HepG2 (cell line): ENCODE data around the gene RPS6KA2. TPM values are rescaled to one million over a fixed set of nuclear protein-coding genes. Genes with fewer than 3 reads are reported as not detected.

Experiments
- ATAC-seq: fragments of 200-7000 bp; cut with Tn5 transposase; 3 replicates; pipeline ENCODE4 v1.9.1; 2020; ENCODE audit warnings: mild to moderate bottlenecking, moderate library complexity
- BruUV-seq: library from RNA; stranded (reverse); fragments of 400-500 nt; replicated peaks from 2 replicates; lab custom pipeline; 2021; lab: Mats Ljungman, UMichigan
- CTCF ChIA-PET: fragments of 300-600 bp; formaldehyde crosslinking; extraction: SDS; loops from one replicate; lab custom pipeline; 2021; ENCODE audit warnings: low total read pairs, inconsistent platforms, low intra/inter-chr PET ratio; lab: Yijun Ruan, JAX
- POLR2A ChIA-PET: fragments of 350-600 bp; sonication (Branson Sonifier 250); formaldehyde crosslinking; loops from one replicate; lab custom pipeline; 2020; ENCODE audit warnings: antibody characterized with exemption, inconsistent platforms; lab: Yijun Ruan, JAX
- DNase-seq: peaks from one replicate; pipeline ENCODE4 v3.0.0-alpha.2; 2015; ENCODE audit warnings: low spot score
- FAIRE-seq: peaks from 3 replicates; lab custom pipeline; 2011; peaks lifted over from hg19 to GRCh38; lab: Jason Lieb, UNC
- H2AFZ ChIP-seq: one replicate; pipeline ENCODE4 v1.6.1; 2011; ENCODE audit warnings: low read length, inconsistent platforms
- H3K27ac ChIP-seq: fragments of 300-600 bp; 3 replicates; pipeline ENCODE4 v1.8.0; 2011; ENCODE audit warnings: mixed run types, mild to moderate bottlenecking, mixed read lengths, low read length, inconsistent platforms; ENCODE audit not compliant: insufficient read depth; ENCODE audit errors: extremely low read length
- H3K27me3 ChIP-seq, 2 experiments: fragments of 200-600 bp in 1 of 2; 2 replicates in 1 of 2; 3 replicates in 1 of 2; pipeline versions ENCODE4 v1.6.0 to v1.8.0; 2011; ENCODE audit warnings: low read length in 2 of 2, mild to moderate bottlenecking in 2 of 2, moderate library complexity in 2 of 2, inconsistent platforms in 1 of 2; ENCODE audit not compliant: insufficient read depth in 2 of 2, control insufficient read depth in 1 of 2
- H3K36me3 ChIP-seq, 2 experiments: fragments of 200-600 bp in 1 of 2; replicated peaks in 1 of 2; 2 replicates in 1 of 2; 3 replicates in 1 of 2; pipeline versions ENCODE4 v1.5.1 to v1.8.0; 2011; ENCODE audit warnings: low read length in 2 of 2, inconsistent platforms in 1 of 2; ENCODE audit not compliant: insufficient read depth in 2 of 2, control insufficient read depth in 1 of 2
- H3K4me1 ChIP-seq: 2 replicates; pipeline ENCODE4 v1.5.1; 2012; ENCODE audit warnings: low read length, inconsistent platforms; ENCODE audit not compliant: insufficient read depth
- H3K4me2 ChIP-seq: 2 replicates; pipeline ENCODE4 v1.6.0; 2011; ENCODE audit warnings: low read depth, low read length, inconsistent platforms
- H3K4me3 ChIP-seq, 3 experiments: fragments of 200-600 bp in 1 of 3; sonication (generic), shearing (Covaris generic) in 1 of 3; replicated peaks in 1 of 3; 2 replicates each; pipeline ENCODE4 v1.5.1; 2011 to 2016; ENCODE audit warnings: low read length in 3 of 3, inconsistent platforms in 2 of 3, low read depth in 2 of 3, mild to moderate bottlenecking in 2 of 3, control low read depth in 1 of 3, mixed read lengths in 1 of 3; ENCODE audit not compliant: insufficient read depth in 1 of 3
- H3K79me2 ChIP-seq: one replicate; pipeline ENCODE4 v1.6.1; 2011; ENCODE audit warnings: low read length, inconsistent platforms; ENCODE audit not compliant: insufficient read depth
- H3K9ac ChIP-seq: 2 replicates; pipeline ENCODE4 v1.6.0; 2011; ENCODE audit warnings: mild to moderate bottlenecking, low read depth, low read length, inconsistent platforms; ENCODE audit not compliant: insufficient read depth
- H3K9me3 ChIP-seq: 2 replicates; pipeline ENCODE4 v1.5.1; 2012; ENCODE audit warnings: mild to moderate bottlenecking, low read length
- H4K20me1 ChIP-seq: 2 replicates; pipeline ENCODE4 v1.6.0; 2011; ENCODE audit warnings: inconsistent platforms, mild to moderate bottlenecking, low read length, moderate library complexity; ENCODE audit not compliant: insufficient read depth
- CBFB ChIP-seq: sonication (generic); formaldehyde crosslinking; IDR thresholded peaks from 2 replicates; pipeline ENCODE4 v1.4.0; 2020; ENCODE audit warnings: missing genetic modification reagents
- HDAC1 ChIP-seq: sonication (generic); formaldehyde crosslinking; IDR thresholded peaks from 2 replicates; pipeline ENCODE4 v1.5.1; 2020; ENCODE audit warnings: mild to moderate bottlenecking, missing genetic modification reagents
- JUN ChIP-seq: sonication (generic); formaldehyde crosslinking; IDR thresholded peaks from 2 replicates; pipeline ENCODE4 v1.4.0; 2020; ENCODE audit warnings: mild to moderate bottlenecking, missing genetic modification reagents
- KMT2A ChIP-seq: sonication (generic); formaldehyde crosslinking; IDR thresholded peaks from 2 replicates; pipeline ENCODE4 v1.4.0; 2020; ENCODE audit warnings: missing genetic modification reagents
- NFIB ChIP-seq: sonication (generic); formaldehyde crosslinking; IDR thresholded peaks from 2 replicates; pipeline ENCODE4 v1.9.0; 2021; ENCODE audit warnings: missing genetic modification reagents, mild to moderate bottlenecking, borderline replicate concordance
- TCF7L2 ChIP-seq: IDR thresholded peaks from 2 replicates; pipeline ENCODE4 v1.6.1; 2011; ENCODE audit warnings: mild to moderate bottlenecking, low read depth, low read length, moderate library complexity
- ZBTB25 ChIP-seq: IDR thresholded peaks from 2 replicates; pipeline ENCODE4 v1.6.1; 2018; ENCODE audit warnings: missing genetic modification reagents
- ZNF652 ChIP-seq: IDR thresholded peaks from 2 replicates; pipeline ENCODE4 v1.6.1; 2016; ENCODE audit warnings: low read depth, borderline replicate concordance
- ZNF747 ChIP-seq: sonication (generic); formaldehyde crosslinking; IDR thresholded peaks from 2 replicates; pipeline ENCODE4 v1.8.1; 2023; ENCODE audit warnings: missing genetic modification reagents, mild to moderate bottlenecking, borderline replicate concordance
- WGBS: methylation state at CpG from one replicate; pipeline ENCODE4 v1.1.6; 2017; ENCODE audit warnings: low lambda C conversion rate; 5-methylcytosine and 5-hydroxymethylcytosine counted together
- in situ Hi-C: cut with HindIII; loops from 2 replicates; pipeline ENCODE4 v1.10.0; 2017; ENCODE audit warnings: low pct_unique_long_range_greater_than_20kb; ENCODE audit not compliant: extremely low pct_ligation_motif_present
- intact Hi-C: fragments of 100-400 bp; cut with micrococcal nuclease; formaldehyde crosslinking; loops from one replicate; pipeline ENCODE4 v1.10.0; 2022; ENCODE audit not compliant: unreplicated experiment
- polyA plus RNA-seq, 8 experiments: library from polyadenylated mRNA; depleted of rRNA in 3 of 8; stranded (reverse) in 7 of 8; unstranded in 1 of 8; fragments of >200 nt; fragmentation: Illumina TruSeq in 4 of 8; extraction: Trizol in 4 of 8; gene quantifications; 2 replicates each; pipeline versions ENCODE4 v1.2.1 to v1.2.3, GENCODE V29; 2011 to 2016; ENCODE audit warnings: low read depth in 4 of 8, missing spikeins in 1 of 8, mixed read lengths in 1 of 8; ENCODE audit not compliant: insufficient read depth in 1 of 8
- total RNA-seq, 5 experiments: library from RNA; depleted of rRNA; stranded (reverse); fragments of >200 nt; fragmentation: Illumina TruSeq; extraction: Trizol; gene quantifications; 2 replicates each; pipeline ENCODE4 v1.2.3, GENCODE V29; 2016; ENCODE audit warnings: low read depth in 1 of 5
- TF ChIP-seq, protein P1 (sequence below): sonication (generic); formaldehyde crosslinking; conservative IDR thresholded peaks from 2 replicates; pipeline ENCODE4 v1.4.0; 2020; ENCODE audit warnings: missing genetic modification reagents
- TF ChIP-seq, protein P2 (sequence below): sonication (generic); formaldehyde crosslinking; IDR thresholded peaks from 2 replicates; pipeline ENCODE4 v1.4.0; 2020; ENCODE audit warnings: mild to moderate bottlenecking, missing genetic modification reagents
- TF ChIP-seq, protein P3 (sequence below): sonication (generic); formaldehyde crosslinking; IDR thresholded peaks from 2 replicates; pipeline ENCODE4 v1.5.1; 2020; ENCODE audit warnings: mild to moderate bottlenecking, moderate library complexity, missing genetic modification reagents
- TF ChIP-seq, protein P4 (sequence below): sonication (generic); formaldehyde crosslinking; conservative IDR thresholded peaks from 2 replicates; pipeline ENCODE4 v1.4.0; 2020; ENCODE audit warnings: missing genetic modification reagents
- TF ChIP-seq, protein P5 (sequence below): sonication (generic); formaldehyde crosslinking; IDR thresholded peaks from 2 replicates; pipeline ENCODE4 v1.8.0; 2022; ENCODE audit warnings: mild to moderate bottlenecking, missing genetic modification reagents

Gene RPS6KA2
- total and polyA plus RNA-seq, 2 of the 13 experiments (the other 11 are each of a cell fraction or from before 2014, with no cell fraction given): 0.22 to 0.38 TPM

GRCh38 chr6:166423781-166424180 lies 203.3 kb downstream of the RPS6KA2 start:
- ChIA-PET CTCF (no interaction called here), POLR2A (no interaction called here)
- Histone ChIP-seq H3K27ac (no peak overlapping the region), H3K4me1 (peaks cover 21% of the 10 kb centered on the region), H4K20me1 (0 out of 2 replicates have a peak, but pooled peaks cover 4% of the 10 kb centered on the region), H3K79me2 (no peaks in the 10 kb centered on the region), H2AFZ (no peak overlapping the region), H3K36me3 (no peaks in the 10 kb centered on the region), H3K9me3 (no peaks in the 10 kb centered on the region), H3K4me2 (no peak overlapping the region), H3K27me3 (peaks cover 4 to 35% of the 10 kb centered on the region in 2 experiments; a peak in 3 of 5 replicates), H3K9ac (no peak overlapping the region), H3K4me3 (no peak overlapping the region)
- in situ Hi-C loops (no loop called here), intact Hi-C loops (no loop called here)
- no TSS peak for BruUV-seq
- DNase-seq (no peak), FAIRE-seq (no peak), ATAC-seq (no peak)
- 44% methylated on average over 7 of the region's 7 CpGs for WGBS
- TF ChIP-seq, protein P1, sequence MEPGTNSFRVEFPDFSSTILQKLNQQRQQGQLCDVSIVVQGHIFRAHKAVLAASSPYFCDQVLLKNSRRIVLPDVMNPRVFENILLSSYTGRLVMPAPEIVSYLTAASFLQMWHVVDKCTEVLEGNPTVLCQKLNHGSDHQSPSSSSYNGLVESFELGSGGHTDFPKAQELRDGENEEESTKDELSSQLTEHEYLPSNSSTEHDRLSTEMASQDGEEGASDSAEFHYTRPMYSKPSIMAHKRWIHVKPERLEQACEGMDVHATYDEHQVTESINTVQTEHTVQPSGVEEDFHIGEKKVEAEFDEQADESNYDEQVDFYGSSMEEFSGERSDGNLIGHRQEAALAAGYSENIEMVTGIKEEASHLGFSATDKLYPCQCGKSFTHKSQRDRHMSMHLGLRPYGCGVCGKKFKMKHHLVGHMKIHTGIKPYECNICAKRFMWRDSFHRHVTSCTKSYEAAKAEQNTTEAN (CRISPR knock-in tag): no peak
- TF ChIP-seq JUN (CRISPR knock-in tag): no peak
- no peak for TF ChIP-seq ZNF747 (CRISPR knock-in tag)
- TF ChIP-seq KMT2A (CRISPR knock-in tag): no peak
- TF ChIP-seq, protein P2, sequence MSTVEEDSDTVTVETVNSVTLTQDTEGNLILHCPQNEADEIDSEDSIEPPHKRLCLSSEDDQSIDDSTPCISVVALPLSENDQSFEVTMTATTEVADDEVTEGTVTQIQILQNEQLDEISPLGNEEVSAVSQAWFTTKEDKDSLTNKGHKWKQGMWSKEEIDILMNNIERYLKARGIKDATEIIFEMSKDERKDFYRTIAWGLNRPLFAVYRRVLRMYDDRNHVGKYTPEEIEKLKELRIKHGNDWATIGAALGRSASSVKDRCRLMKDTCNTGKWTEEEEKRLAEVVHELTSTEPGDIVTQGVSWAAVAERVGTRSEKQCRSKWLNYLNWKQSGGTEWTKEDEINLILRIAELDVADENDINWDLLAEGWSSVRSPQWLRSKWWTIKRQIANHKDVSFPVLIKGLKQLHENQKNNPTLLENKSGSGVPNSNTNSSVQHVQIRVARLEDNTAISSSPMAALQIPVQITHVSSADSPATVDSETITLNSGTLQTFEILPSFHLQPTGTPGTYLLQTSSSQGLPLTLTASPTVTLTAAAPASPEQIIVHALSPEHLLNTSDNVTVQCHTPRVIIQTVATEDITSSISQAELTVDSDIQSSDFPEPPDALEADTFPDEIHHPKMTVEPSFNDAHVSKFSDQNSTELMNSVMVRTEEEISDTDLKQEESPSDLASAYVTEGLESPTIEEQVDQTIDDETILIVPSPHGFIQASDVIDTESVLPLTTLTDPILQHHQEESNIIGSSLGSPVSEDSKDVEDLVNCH (CRISPR knock-in tag): no peak
- TF ChIP-seq, protein P3, sequence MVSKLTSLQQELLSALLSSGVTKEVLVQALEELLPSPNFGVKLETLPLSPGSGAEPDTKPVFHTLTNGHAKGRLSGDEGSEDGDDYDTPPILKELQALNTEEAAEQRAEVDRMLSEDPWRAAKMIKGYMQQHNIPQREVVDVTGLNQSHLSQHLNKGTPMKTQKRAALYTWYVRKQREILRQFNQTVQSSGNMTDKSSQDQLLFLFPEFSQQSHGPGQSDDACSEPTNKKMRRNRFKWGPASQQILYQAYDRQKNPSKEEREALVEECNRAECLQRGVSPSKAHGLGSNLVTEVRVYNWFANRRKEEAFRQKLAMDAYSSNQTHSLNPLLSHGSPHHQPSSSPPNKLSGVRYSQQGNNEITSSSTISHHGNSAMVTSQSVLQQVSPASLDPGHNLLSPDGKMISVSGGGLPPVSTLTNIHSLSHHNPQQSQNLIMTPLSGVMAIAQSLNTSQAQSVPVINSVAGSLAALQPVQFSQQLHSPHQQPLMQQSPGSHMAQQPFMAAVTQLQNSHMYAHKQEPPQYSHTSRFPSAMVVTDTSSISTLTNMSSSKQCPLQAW (CRISPR knock-in tag): no peak
- no peak for TF ChIP-seq HDAC1 (CRISPR knock-in tag)
- no peak for TF ChIP-seq ZNF652 (CRISPR knock-in tag)
- no peak for TF ChIP-seq TCF7L2
- no peak for TF ChIP-seq ZBTB25 (CRISPR knock-in tag)
- TF ChIP-seq NFIB: no peak
- TF ChIP-seq, protein P4, sequence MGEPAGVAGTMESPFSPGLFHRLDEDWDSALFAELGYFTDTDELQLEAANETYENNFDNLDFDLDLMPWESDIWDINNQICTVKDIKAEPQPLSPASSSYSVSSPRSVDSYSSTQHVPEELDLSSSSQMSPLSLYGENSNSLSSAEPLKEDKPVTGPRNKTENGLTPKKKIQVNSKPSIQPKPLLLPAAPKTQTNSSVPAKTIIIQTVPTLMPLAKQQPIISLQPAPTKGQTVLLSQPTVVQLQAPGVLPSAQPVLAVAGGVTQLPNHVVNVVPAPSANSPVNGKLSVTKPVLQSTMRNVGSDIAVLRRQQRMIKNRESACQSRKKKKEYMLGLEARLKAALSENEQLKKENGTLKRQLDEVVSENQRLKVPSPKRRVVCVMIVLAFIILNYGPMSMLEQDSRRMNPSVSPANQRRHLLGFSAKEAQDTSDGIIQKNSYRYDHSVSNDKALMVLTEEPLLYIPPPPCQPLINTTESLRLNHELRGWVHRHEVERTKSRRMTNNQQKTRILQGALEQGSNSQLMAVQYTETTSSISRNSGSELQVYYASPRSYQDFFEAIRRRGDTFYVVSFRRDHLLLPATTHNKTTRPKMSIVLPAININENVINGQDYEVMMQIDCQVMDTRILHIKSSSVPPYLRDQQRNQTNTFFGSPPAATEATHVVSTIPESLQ: no peak
- no peak for TF ChIP-seq CBFB (CRISPR knock-in tag)
- TF ChIP-seq, protein P5, sequence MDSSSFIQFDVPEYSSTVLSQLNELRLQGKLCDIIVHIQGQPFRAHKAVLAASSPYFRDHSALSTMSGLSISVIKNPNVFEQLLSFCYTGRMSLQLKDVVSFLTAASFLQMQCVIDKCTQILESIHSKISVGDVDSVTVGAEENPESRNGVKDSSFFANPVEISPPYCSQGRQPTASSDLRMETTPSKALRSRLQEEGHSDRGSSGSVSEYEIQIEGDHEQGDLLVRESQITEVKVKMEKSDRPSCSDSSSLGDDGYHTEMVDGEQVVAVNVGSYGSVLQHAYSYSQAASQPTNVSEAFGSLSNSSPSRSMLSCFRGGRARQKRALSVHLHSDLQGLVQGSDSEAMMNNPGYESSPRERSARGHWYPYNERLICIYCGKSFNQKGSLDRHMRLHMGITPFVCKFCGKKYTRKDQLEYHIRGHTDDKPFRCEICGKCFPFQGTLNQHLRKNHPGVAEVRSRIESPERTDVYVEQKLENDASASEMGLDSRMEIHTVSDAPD (CRISPR knock-in tag): no peak
